Upper lobe of right lung (tissue), 1 donor: ENCODE data around the gene KRT4. TPM values are rescaled to one million over a fixed set of nuclear protein-coding genes. Genes with fewer than 3 reads are reported as not detected.

ENCODE experiments used
- ATAC-seq: fragments of 200-7000 bp; cut with Tn5 transposase; one replicate; pipeline ENCODE4 v1.9.1; 2020; ENCODE audit warnings: mild to moderate bottlenecking, moderate library complexity
- DNase-seq: peaks from one replicate; pipeline ENCODE4 v3.0.0-alpha.2; 2020
- H3K27ac ChIP-seq: fragments of 200-600 bp; one replicate; pipeline ENCODE4 v1.8.0; 2022
- H3K27me3 ChIP-seq: fragments of 200-600 bp; one replicate; pipeline ENCODE4 v1.8.0; 2022; ENCODE audit warnings: mild to moderate bottlenecking
- H3K36me3 ChIP-seq: fragments of 200-600 bp; one replicate; pipeline ENCODE4 v1.8.0; 2022
- H3K4me1 ChIP-seq: fragments of 200-600 bp; one replicate; pipeline ENCODE4 v1.8.0; 2022
- H3K4me3 ChIP-seq: fragments of 200-600 bp; one replicate; pipeline ENCODE4 v1.8.0; 2022; ENCODE audit warnings: mild to moderate bottlenecking
- H3K9me3 ChIP-seq: fragments of 200-600 bp; one replicate; pipeline ENCODE4 v1.8.0; 2022
- CTCF ChIP-seq: fragments of 200-600 bp; IDR thresholded peaks from one replicate; pipeline ENCODE4 v1.8.0; 2022; ENCODE audit warnings: antibody characterized with exemption
- intact Hi-C: fragments of 100-400 bp; cut with DNase I; formaldehyde crosslinking; loops from one replicate; pipeline ENCODE4 v1.11.0; 2022
- total RNA-seq: library from RNA; stranded (reverse); fragmentation: NEBNext Ultra II Directional; extraction: Animal tissue kit (Norgen Biotek cat#: 25700); gene quantifications from one replicate; pipeline ENCODE4 v1.2.1, GENCODE V29; 2021
- donor health status: DM: no; HTN: yes; CAD: no; lungs with severe emphysema.

The KRT4 gene
- total RNA-seq, 1 donor from 2014 or later, result 6.8 TPM

GRCh38 chr12:52810554-52810953 is 3.4 kb downstream of the KRT4 start:
- Histone ChIP-seq H3K27me3 (no peaks in the 10 kb centered on the region), H3K36me3 (no peaks in the 10 kb centered on the region), H3K9me3 (no peaks in the 10 kb centered on the region), H3K27ac (no peak overlapping the region), H3K4me1 (peaks cover 11% of the 10 kb centered on the region), H3K4me3 (no peak overlapping the region)
- DNase-seq, result no peak
- TF ChIP-seq CTCF, result no peak
- intact Hi-C loops, result no loop called here
- no peak for ATAC-seq

- no peak for TF ChIP-seq CTCF
- ATAC-seq (no peak), DNase-seq (peak; percentile 11)
- peaks cover 4% of the 10 kb centered on the region for H3K4me1 ChIP-seq
- no peaks in the 10 kb centered on the region for H3K27me3 ChIP-seq
- H3K4me3 ChIP-seq, result no peak overlapping the region
- intact Hi-C loops, result no loop called here
- no peaks in the 10 kb centered on the region for H3K36me3 ChIP-seq
- H3K27ac ChIP-seq, result no peak overlapping the region
- H3K9me3 ChIP-seq, result no peaks in the 10 kb centered on the region
Observed at GRCh38 chr12:52809166-52809565, 4.8 kb downstream of the KRT4 start.

- no peaks in the 10 kb centered on the region for H3K27me3 ChIP-seq
- no peaks in the 10 kb centered on the region for H3K36me3 ChIP-seq
- H3K4me1 ChIP-seq, result no peaks in the 10 kb centered on the region
- H3K9me3 ChIP-seq, result no peaks in the 10 kb centered on the region
- no peak for ATAC-seq
- H3K4me3 ChIP-seq, result no peak overlapping the region
- TF ChIP-seq CTCF, result no peak
- intact Hi-C loops, result no loop called here
- peak; percentile 48 for DNase-seq
- no peak overlapping the region for H3K27ac ChIP-seq
Observed at GRCh38 chr12:52808573-52809160, 5.2 kb downstream of the KRT4 start.

GRCh38 chr12:52807544-52808470 is 6.1 kb downstream of the KRT4 start:
- intact Hi-C loops, result no loop called here
- no peak for TF ChIP-seq CTCF
- H3K27ac ChIP-seq, result no peak overlapping the region
- no peak overlapping the region for H3K4me3 ChIP-seq
- ATAC-seq, result no peak
- no peaks in the 10 kb centered on the region for H3K4me1 ChIP-seq
- no peaks in the 10 kb centered on the region for H3K27me3 ChIP-seq
- H3K9me3 ChIP-seq, result no peaks in the 10 kb centered on the region
- H3K36me3 ChIP-seq, result no peaks in the 10 kb centered on the region
- DNase-seq, result peak; percentile 38

GRCh38 chr12:52806821-52807543 is 6.9 kb downstream of the KRT4 start:
- Histone ChIP-seq H3K4me3 (no peak overlapping the region), H3K36me3 (no peaks in the 10 kb centered on the region), H3K9me3 (no peaks in the 10 kb centered on the region), H3K27ac (no peak overlapping the region), H3K27me3 (no peaks in the 10 kb centered on the region), H3K4me1 (no peaks in the 10 kb centered on the region)
- DNase-seq, result peak; percentile 39
- ATAC-seq, result no peak
- TF ChIP-seq CTCF, result no peak
- intact Hi-C loops, result no loop called here
